Measurements from ENCODE around the gene COX7A1.
A peak's percentile ranks its signal among the peaks of the same experiment; 100 is the strongest.
"Not testable (repeated sequence)": the region's sequence is repeated elsewhere in the genome, so short reads cannot be mapped to it uniquely, and the experiment has no call there.

Gene COX7A1

DNA sequence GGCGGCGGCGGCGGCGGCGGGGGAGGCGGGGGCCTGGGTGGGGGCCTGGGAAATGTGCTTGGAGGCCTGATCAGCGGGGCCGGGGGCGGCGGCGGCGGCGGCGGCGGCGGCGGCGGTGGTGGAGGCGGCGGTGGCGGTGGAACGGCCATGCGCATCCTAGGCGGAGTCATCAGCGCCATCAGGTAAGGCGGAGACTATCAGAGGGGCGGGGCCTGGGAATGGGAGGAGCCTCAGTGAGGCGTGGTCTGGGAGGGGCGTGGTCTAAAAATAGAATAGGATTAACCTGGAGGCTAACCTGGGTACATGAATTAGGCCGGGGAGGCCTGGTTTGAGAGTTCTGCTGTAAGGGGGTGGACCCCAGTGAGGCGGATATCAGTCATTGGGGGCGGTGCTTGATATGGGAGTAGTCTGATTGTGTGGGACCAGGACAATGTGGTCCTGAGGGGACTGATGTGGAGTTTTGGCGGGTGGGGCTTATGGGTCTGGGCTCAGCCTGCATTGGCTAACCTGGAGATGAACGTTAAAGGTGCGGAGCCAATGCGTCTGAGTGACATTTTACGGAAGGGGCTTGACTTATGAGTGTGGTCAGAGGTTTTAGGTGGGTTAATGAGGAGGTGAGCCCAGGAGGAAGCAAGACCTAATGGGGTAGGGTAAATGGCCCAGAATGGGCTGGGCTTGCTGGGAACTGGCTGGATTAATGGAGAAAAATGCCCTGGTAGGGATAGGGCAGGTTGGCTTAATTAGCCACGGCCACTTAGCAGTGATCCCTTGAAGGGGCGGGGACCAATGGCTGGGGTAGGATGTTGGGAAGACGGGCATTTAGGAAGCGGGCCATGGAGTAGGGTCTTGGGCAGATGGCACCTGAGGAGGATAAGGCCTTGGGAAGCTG, 11.0 kb downstream of the COX7A1 start:
- DNase-seq, result peak; percentile 92

DNA sequence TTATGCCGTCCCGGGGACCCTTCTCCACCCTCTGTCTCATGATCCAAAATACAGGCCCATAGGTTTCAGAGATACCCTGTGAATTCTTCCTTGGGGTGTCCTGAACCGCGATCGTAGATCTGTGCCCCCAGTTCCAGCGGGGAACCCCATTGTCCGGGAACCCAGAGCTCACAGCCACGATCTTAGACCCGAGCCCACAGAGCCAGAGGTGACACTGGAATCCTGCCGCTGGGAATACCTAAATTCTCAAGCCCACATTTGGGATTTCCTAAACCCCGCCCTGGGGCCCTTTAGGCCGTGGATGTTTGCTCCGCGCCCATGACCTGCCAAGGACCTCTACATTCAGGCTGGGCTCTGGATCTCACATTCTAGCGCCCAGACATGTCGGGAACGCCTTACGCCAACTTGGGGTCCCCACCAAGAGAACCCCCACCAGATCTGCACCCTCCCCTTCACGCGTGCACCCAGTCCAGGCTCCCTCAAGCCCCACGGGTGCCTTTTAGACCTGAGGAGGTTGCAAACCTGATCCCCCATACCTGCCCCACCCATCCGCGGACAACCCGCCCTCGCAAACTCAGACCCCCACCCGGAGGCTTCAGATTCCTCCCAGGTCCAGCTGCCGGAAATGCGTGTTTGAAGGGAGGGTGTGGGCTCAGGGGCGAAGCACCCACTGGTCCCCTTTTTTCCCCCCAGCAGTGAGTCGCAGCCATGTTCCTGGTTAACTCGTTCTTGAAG, 11.8 kb downstream of the COX7A1 start:
- DNase-seq, result no peak

DNA sequence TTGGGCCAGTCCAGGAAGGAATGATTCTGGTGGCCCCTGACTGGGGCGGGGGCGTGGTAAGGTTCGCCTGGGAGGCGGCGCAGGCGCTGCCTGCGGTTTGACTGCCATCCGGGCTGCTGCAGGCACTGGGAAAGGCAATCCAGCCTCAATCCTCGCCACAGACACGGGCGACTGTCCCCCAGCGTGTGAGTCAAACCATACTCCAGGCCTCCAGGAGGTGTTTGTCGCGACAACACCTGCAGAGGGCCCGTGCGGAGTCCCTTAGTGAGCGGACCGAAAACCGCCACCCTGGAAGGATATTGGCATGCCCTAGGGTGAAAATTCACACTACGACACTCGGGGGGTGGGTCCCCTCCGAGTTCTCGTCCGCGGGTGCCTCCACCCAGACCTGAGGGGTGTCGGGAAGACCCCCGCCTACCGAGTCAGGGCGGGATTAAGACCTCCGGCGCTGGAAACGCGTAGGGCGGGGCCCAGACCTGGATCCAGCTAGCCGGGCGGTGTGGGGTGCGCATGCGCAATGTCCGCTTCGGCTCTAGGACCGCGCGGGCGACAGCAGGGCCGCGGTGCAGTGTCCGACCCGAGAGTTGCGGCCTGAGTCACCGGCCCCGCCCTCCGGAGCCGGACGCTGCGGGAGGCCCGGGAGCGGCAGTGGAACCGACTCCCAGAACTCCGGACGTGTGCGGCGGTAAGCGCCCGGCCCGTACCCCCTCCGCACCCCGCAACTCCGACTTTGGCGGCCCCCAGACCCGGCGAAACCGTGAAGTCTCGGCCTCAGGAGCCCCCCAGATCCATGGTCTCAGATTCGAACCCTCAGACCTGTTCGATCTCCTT, 12.6 kb downstream of the COX7A1 start, which contains the start of gene CAPNS1:
Gene CAPNS1, plus strand, starts transcription at position 594 of the 831 bp plus-strand sequence. CDS start 946 bp downstream, outside the sequence.
- peak; percentile 82 for DNase-seq

DNA sequence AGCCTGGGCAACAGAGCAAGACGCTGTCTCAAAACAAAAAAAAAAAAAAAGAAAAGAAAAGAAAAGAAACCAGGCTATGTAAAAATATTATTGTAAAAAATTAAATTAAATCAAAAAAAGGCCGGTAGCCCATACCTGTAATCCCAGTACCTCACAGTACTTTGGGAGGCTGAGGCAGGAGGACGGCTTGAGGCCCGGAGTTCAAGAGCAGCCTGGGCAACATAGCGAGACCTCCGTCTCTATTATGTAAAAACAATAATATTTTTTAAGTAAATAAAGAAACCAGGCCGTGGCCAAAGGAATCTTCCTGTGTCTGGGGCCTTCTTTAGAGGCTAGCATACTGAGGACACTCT, 13.2 kb downstream of the COX7A1 start:
- DNase-seq, result no peak

DNA sequence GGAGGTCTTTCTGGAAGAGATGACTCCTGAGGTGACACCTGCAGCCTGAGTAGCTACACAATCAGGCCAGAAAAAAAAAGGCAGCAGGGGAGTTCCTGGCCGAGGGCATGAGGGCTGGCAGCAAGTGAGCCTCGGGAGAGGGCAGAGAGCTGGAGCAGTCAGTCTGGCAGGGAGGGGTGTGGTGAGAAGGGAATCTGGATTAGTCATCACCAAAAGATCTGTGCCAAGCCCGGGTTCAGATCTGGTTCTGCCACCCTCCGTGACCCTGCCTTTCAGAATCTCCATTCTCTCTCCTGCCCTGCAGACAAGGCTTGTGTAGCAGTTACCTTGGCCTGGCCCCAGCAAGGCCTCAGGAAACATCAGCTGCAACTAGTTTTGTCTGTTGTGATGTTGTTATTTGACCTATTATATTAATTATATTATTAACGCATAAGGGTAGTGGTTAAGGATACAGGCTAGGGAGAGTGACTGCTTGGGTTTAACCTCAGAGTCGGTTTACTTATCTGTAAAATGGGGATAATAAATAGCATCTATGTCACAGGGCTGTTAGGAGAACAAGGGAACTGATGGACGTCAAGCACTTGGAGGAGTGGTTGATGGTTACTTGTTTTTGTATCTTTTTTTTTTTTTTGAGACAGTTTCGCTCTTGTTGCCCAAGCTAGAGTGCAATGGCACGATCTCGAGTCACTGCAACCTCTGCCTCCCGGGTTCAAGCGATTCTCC, 15.1 kb downstream of the COX7A1 start:
- no peak for DNase-seq

DNA sequence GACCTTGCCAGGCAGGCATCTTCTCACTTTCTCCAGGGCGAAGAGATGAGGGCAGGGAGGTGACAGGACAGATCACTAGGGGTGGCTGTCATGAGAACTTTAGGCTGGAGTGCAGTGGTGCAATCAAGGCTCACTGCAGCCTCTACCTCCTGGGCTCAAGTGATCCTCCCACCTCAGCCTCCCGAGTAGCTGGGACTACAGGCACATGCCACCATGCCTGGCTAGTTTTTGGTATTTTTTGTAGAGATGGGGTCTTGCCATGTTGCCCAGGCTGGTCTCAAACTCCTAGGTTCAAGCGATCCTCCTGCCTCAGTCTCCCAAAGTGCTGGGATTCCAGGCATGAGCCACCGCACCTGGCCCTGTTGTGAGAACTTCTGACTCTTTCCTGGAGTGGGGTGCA, 17.4 kb downstream of the COX7A1 start:
- DNase-seq, result not testable (repeated sequence)

DNA sequence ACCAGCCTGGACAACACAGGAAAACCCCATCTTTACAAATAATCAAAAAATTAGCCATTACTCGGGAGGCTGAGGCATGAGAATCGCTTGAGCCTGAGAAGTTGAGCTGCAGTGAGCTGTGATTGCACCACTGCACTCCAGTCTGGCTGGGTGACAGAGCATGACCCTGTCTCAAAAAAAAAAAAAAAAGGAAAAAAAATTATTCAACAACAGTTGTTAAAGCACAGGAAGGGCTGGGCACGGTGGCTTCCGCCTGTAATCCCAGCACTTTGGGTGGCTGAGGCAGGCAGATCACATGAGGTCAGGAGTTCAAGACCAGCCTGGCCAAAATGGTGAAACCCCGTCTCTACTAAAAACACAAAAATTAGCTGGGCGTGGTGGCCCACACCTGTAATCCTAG, 21.0 kb downstream of the COX7A1 start:
- DNase-seq, result not testable (repeated sequence)

DNA sequence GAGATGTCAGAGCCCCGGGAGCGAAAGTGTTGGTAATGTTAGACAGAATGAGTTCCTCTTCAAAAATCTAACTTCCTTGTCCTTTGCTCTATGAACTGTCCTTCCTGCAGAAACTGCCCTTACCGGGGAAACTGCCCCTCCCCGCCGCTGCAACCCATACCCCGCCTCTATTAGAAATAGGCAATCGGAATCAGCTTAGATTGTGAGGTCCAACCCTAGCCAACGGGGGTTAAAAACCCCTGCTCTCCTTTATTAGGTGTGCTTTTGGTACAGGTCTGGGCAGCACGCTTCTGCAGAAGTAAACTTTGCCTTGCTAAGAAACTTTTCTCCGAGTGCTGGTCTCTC, 23.9 kb downstream of the COX7A1 start:
- no peak for DNase-seq

DNA sequence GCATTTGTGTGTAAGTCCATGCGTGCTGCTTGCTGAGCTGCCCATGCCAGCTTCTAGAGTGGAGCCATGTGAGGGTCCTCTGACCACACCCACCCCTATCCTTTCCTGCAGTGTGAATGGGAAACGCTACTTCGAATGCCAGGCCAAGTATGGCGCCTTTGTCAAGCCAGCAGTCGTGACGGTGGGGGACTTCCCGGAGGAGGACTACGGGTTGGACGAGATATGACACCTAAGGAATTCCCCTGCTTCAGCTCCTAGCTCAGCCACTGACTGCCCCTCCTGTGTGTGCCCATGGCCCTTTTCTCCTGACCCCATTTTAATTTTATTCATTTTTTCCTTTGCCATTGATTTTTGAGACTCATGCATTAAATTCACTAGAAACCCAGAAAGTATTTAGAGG, 26.7 kb downstream of the COX7A1 start:
- no peak for DNase-seq

DNA sequence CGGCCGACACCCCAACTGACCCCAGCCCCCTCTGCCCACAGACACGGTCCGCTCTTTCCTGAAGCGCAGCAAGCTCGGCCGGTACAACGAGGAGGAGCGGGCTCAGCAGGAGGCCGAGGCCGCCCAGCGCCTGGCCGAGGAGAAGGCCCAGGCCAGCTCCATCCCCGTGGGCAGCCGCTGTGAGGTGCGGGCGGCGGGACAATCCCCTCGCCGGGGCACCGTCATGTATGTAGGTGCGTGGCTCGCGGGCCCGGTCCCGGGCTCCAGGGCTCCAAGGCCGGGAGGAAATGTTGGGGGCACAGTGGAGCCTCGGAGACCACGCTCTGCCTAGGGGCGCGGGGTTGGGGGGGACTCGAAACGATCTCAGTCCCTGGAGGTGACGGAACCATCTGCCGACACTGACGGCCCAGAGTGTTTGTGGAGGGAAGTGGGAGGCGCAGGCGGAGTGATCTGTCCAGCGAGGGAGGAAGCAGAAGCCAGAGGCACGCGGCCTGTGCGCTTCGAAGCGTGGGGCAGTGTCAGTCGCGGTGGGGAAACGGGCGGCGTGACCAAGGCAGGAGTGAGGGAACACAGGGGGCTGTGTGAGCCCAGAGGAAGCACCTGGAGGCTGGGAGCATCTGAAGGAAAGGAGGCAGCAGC, 30.6 kb downstream of the COX7A1 start:
- no peak for DNase-seq

DNA sequence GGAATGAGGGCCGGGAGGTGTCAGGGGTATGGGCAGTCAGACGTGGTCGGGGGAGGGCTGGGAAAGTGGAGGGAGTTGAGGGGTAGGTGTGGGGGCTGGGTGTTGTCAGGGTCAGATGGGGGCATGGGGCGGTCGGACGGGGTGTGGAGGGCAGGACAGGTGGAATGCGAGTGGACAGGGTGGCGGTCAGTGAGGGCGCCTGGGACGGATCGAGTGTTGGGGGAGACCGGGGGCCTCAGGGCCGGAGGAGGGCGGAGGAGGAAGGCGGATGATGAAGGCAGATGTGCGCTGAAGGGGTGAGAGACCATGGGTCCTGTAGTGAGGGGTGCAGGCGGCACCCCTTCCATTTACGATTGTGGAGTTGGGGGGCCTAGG, 31.3 kb downstream of the COX7A1 start:
- DNase-seq, result no peak

DNA sequence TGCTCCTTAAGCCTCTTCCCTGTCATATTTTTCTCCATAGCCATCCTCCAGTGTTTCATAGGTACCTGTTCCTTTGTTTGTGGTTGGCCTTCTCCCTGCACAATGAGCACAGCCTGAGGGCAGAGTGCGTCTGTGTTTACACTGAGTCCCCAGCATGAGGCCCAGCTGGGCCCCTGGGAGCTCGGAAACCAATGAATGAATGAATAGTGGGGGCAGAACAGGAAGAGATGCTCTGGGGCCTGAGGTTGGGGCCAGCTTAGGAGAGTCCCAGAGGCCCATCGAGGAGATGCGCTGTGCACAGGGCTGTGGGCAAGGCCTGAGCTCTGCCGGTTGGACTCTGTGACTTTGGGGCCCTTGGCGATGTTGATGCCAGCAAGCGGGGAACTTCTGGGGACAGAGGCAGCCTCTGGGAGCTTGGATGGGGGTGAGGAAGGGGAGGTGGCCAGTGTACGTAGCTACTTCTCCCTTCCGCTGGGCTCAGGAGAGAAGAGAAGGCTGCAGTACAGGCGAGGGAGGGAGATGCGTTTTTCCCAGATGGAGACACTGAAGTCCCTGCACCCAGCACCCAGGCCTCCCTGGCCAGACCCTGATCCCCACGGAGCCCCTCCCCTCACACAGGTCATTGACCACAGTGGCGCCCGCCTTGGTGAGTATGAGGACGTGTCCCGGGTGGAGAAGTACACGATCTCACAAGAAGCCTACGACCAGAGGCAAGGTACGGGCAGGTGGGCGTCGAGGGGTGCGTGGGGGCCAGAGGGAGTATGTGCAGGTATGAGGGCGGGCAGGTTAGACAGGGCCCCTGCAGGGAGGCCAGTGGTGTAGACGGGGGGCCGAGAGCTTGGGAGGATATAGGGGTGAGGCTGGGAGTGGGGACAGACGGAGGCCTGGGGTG, 31.9 kb downstream of the COX7A1 start:
- no peak for DNase-seq

DNA sequence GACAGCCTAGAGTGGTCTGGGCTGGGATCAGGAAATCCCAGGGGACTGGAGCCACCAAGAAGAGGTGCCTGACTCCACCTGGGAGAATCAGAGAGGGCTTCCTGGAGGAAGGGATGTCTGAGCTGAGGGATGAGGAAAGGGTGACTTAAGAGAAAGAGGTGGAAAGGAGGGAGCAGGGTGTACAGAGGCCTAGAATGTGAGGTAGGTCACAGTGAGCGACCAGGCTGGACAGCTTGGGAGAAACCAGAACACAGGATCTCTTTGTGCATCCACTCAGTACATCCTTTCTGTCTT, 36.0 kb downstream of the COX7A1 start:
- DNase-seq, result no peak

DNA sequence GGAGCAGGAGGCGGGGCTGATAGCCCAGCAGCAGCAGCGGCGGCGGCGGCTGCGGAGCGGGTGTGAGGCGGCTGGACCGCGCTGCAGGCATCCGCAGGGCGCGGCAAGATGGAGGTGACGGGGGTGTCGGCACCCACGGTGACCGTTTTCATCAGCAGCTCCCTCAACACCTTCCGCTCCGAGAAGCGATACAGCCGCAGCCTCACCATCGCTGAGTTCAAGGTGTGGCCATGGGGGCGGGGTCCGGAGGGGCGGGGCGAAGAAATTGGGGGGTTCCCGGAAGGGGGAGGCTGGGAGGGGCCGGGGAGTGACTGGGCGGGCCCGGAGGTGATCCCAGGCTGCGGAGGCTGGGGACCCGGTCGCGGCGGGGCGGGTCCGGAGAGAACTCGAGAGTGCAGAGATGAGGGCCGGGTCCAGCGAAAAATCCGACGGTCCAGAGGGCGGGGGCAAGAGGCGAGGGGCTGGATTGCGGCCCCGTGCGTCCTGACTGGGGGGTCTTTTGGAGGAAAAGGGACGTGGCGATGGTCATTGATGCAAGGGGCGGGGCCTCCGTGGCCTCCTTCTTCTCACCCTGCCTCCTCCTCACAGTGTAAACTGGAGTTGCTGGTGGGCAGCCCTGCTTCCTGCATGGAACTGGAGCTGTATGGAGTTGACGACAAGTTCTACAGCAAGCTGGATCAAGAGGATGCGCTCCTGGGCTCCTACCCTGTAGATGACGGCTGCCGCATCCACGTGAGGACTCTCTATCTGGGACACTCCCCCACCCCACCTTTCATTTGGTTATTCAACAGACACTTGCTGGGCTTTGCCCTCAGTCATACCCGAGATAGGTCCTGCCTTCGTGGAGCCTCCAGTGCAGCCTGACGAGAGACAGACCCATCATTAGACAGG, 36.5 kb downstream of the COX7A1 start, which contains the start of gene TBCB:
Gene TBCB, plus strand, starts transcription at position 16 of the 891 bp plus-strand sequence. Its CDS starts 93 bp downstream, at position 109.
- DNase-seq, result peak; percentile 95

DNA sequence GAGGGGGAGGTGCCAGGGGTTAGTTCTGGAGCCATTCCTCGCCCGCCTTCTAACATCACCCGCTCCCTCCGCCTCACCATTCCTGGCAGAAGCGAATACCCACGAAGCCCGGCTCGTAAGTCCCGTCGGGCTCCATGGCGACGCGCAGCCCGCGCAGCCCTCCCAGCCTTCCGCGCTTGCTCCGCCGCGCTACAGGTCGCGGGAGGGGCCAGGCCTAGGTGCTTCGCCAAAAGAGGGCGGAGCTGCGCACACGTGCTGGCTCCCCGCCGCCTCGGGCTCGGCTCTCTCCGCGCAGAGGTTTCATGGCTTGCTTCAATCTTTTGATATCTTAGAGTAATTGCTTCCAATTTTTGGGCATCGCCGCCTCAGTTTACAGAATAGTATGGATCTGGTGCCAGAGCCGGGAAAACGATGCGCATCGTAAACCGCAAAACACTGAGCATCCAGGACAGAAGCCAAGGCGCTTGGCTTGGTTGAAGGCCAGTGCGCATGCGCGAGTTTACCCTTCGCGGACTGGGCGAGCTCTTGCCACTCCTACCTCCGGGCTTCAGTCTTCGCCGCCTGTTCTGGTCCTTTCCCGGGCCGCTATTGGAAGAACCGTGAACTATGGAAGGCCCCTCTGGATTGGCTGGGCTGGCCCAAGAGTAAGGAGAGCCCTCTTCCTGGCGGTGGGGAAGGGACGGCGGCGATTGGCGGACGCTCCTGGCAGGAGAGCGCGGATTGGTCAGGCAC, 37.4 kb downstream of the COX7A1 start, which contains the start of gene POLR2I:
Gene POLR2I, minus strand, starts transcription at position 155 of the 732 bp plus-strand sequence. Its CDS starts 19 bp downstream, at position 136.
- peak; percentile 99 for DNase-seq

DNA sequence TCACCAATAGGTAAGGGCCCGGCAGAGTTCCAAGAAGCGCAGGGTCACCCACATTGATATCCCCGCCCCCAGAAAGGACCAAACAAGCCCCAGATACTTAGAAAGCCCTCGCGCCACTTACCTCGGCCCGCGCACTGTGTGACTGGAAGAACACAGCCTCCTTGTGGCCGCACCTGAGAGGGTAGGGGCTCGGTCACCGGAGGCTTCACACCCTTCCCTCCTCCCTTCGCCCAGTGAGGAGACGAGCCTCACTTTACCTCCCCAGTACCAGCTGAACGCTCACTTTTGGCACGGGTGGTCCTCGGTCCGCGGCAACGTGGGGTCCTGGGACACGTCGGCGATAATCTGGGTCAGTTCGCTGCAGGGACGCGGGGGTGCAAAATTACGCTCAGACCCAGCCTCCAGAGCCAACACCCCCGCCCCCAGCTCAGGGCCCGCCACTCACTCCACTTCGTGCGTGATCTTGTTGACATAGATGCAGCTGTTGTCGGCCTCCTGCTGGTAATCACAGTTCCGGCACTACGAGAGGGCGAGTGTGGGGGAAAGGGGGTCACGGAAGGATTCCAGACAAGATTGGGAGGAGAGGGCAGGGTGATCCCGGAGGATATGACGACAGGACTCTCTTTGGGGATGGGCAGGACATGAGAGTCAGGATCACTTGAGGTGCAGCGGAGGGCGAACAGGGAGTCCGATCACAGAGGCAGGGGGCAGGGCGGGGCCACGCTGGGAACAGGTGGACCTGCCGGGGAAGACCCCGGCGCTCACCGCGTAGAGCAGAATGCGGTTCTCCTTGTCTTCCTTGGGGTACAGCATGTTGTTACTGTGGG, 38.1 kb downstream of the COX7A1 start:
- peak; percentile 6 for DNase-seq

DNA sequence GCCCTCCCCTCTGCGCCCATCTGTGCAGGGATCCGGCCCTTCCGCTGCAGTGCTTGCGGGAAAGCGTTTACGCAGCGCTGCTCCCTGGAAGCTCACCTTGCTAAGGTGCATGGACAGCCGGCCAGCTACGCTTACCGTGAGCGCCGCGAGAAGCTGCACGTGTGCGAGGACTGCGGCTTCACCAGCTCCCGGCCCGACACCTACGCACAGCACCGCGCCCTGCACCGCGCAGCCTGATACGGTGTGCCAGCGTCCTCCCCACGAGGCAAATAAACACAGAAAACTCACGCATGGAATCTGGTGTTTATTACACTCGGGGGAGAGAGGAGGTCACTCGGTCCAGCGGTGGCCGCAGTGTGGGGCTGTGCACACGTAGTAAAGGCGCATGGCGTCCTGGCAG, 38.8 kb downstream of the COX7A1 start:
- no peak for DNase-seq

DNA sequence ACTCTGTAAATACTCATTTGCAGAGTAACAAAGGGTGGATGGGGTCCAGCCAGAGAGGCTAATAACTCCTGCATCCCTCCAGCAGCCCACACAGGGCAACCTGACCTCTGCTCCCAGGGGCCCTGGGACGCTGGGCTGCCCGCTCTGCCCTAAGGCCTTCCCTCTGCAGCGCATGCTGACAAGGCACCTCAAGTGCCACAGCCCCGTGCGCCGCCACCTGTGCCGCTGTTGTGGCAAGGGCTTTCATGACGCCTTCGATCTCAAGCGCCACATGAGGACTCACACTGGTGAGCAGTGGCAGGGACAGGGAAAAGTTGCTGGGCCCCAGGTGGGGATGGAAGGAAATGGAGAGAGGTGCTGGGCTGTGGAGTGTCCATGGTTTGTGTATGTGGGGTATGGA, 39.6 kb downstream of the COX7A1 start:
- no peak for DNase-seq

Data from T-helper 9 cell (primary cell).